Measurements from ENCODE around the gene PLEKHA8.

Gene PLEKHA8

DNA sequence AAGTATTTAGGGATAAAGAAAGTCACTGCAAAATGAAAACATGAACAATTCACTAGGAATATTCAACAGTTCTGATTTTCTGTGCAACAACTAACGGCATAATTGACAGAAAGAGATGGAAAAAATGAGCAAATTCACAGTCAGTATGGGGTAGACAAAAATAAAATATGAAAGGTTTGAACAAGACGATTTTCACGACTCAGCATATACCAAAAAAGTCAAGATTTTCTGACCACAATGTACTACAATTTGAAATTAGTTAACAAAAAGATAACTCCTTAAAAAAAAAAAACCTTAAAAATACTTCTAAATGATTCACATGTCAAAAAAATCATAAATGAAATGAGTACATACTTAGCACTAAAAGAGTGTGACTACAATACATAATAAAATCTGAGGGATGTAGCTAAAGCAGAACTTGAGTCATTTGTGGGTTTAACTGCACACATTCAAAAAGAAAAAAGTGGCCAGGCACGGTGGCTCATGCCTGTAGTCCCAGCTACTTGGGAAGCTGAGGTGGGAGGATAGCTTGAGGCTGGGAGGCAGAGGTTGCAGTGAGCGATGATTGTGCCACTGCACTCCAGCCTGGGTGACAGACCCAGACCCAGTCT, 84.0 kb downstream of the PLEKHA8 start:
- Histone ChIP-seq H3K4me1 (ENCODE audit: control insufficient read depth in 1 of 2, insufficient read depth in 2 of 2, low read length in 2 of 2) (no peaks in the 10 kb centered on the region), H3K9me3 (ENCODE audit: control insufficient read depth in 1 of 2, low read length in 2 of 2) (peaks cover 5 to 12% of the 10 kb centered on the region in 2 donors), H3K27me3 (ENCODE audit: low read depth, low read length) (no peaks in the 10 kb centered on the region), H3K4me3 (ENCODE audit: low read depth in 1 of 2, low read length in 2 of 2) (no peak overlapping the region), H3K27ac (ENCODE audit: low read length) (no peak overlapping the region), H3K36me3 (ENCODE audit: control insufficient read depth in 1 of 2, insufficient read depth in 2 of 2, low read length in 2 of 2) (no peaks in the 10 kb centered on the region)

DNA sequence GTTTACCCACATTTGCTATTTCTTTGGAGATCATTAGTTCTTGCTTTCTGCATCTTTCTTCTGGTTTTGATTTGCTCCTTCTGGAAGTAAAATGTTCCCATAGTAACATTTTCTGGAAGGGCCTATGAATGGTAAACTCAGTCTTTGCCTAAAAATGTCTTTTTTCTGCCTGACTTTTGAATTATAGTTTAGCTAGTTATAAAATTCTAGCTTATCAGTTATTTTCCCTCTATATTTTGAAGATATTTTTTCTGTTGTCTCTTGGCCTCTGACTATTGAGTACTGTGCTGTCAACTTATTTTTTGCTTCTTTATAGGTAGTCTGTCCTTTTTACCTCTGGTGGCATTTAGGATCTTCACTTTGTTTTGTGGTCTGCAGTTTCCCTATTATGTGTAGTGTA, 84.9 kb downstream of the PLEKHA8 start:
- no peaks in the 10 kb centered on the region for H3K36me3 ChIP-seq (ENCODE audit: control insufficient read depth in 1 of 2, insufficient read depth in 2 of 2, low read length in 2 of 2)
- no peak overlapping the region for H3K27ac ChIP-seq (ENCODE audit: low read length)
- no peak overlapping the region for H3K4me3 ChIP-seq (ENCODE audit: low read depth in 1 of 2, low read length in 2 of 2)
- no peaks in the 10 kb centered on the region for H3K4me1 ChIP-seq (ENCODE audit: control insufficient read depth in 1 of 2, insufficient read depth in 2 of 2, low read length in 2 of 2)
- H3K9me3 ChIP-seq (ENCODE audit: control insufficient read depth in 1 of 2, low read length in 2 of 2) = peaks cover 5 to 9% of the 10 kb centered on the region in 2 donors
- no peaks in the 10 kb centered on the region for H3K27me3 ChIP-seq (ENCODE audit: low read depth, low read length)

DNA sequence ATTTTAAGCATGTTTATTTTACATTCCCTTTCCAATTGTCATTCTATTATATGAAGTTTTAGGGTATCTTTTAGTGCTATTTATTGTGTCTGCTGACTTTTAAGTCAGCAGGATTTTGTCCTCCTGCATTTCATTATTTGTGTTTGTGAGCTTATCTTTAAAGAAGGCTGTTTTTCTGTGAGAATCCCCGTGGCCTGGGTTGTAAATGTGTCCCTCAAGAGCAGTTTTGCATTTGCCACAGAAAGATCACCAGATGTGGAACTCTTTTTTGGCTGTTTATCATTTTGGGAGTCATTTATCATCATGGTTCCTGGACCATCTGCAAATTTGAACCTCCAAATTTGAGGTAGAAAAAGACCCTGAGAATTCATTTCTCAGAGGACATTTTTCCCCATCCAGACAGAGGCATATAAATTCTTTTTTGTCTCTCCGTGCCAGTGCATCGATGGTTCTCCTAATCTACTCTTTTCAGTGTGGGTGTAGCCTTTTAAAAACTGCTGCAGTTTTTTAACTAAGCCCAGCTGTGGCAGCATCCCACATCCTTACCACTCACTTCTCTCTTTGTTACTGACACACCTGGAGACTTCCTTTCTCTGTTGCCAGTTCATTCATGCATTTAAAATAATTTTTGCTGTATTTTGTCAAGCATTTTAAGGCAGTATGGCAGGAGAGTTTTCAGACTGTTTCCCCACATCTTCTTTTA, 86.5 kb downstream of the PLEKHA8 start:
- Histone ChIP-seq H3K27me3 (ENCODE audit: low read depth, low read length) (no peaks in the 10 kb centered on the region), H3K36me3 (ENCODE audit: control insufficient read depth in 1 of 2, insufficient read depth in 2 of 2, low read length in 2 of 2) (no peaks in the 10 kb centered on the region), H3K27ac (ENCODE audit: low read length) (no peak overlapping the region), H3K4me3 (ENCODE audit: low read depth in 1 of 2, low read length in 2 of 2) (no peak overlapping the region), H3K9me3 (ENCODE audit: control insufficient read depth in 1 of 2, low read length in 2 of 2) (peaks cover 5 to 7% of the 10 kb centered on the region in 2 donors), H3K4me1 (ENCODE audit: control insufficient read depth in 1 of 2, insufficient read depth in 2 of 2, low read length in 2 of 2) (no peaks in the 10 kb centered on the region)

- Histone ChIP-seq H3K4me3 (ENCODE audit: low read depth in 1 of 2, low read length in 2 of 2) (no peak overlapping the region), H3K27me3 (ENCODE audit: low read depth, low read length) (no peaks in the 10 kb centered on the region), H3K27ac (ENCODE audit: low read length) (no peak overlapping the region), H3K36me3 (ENCODE audit: control insufficient read depth in 1 of 2, insufficient read depth in 2 of 2, low read length in 2 of 2) (no peaks in the 10 kb centered on the region), H3K4me1 (ENCODE audit: control insufficient read depth in 1 of 2, insufficient read depth in 2 of 2, low read length in 2 of 2) (no peaks in the 10 kb centered on the region), H3K9me3 (ENCODE audit: control insufficient read depth in 1 of 2, low read length in 2 of 2) (peaks cover 5 to 7% of the 10 kb centered on the region in 2 donors)
These were observed 87.6 kb downstream of the PLEKHA8 start for GRCh38 chr7:30115709-30116297.

DNA sequence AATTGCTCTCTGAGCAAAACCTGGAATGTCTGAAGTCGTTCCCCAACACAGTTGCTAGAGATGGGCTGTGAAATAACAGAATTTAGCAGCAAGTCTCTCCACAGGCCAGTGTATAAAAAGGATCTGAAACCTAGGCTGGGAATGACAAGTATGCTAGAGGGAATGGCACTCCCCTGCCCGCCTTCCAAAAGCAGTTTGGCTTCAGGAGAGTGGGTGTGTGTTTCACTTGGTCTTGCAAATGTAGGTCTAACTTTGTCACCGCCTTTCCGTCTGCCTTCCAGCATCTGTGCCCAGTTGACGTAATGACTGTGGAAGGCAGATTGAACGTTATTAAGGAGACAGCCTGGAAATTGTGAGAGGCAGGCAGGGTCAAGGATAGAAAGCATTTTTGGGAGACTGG, 88.6 kb downstream of the PLEKHA8 start:
- no peaks in the 10 kb centered on the region for H3K4me1 ChIP-seq (ENCODE audit: control insufficient read depth in 1 of 2, insufficient read depth in 2 of 2, low read length in 2 of 2)
- H3K4me3 ChIP-seq (ENCODE audit: low read depth in 1 of 2, low read length in 2 of 2) = no peak overlapping the region
- peaks cover 5 to 7% of the 10 kb centered on the region in 2 donors for H3K9me3 ChIP-seq (ENCODE audit: control insufficient read depth in 1 of 2, low read length in 2 of 2)
- H3K27me3 ChIP-seq (ENCODE audit: low read depth, low read length) = no peaks in the 10 kb centered on the region
- no peak overlapping the region for H3K27ac ChIP-seq (ENCODE audit: low read length)
- H3K36me3 ChIP-seq (ENCODE audit: control insufficient read depth in 1 of 2, insufficient read depth in 2 of 2, low read length in 2 of 2) = no peaks in the 10 kb centered on the region

- H3K36me3 ChIP-seq (ENCODE audit: control insufficient read depth in 1 of 2, insufficient read depth in 2 of 2, low read length in 2 of 2) = no peaks in the 10 kb centered on the region
- no peaks in the 10 kb centered on the region for H3K27me3 ChIP-seq (ENCODE audit: low read depth, low read length)
- H3K9me3 ChIP-seq (ENCODE audit: control insufficient read depth in 1 of 2, low read length in 2 of 2) = peaks cover 4 to 7% of the 10 kb centered on the region in 2 donors
- H3K4me3 ChIP-seq (ENCODE audit: low read depth in 1 of 2, low read length in 2 of 2) = no peak overlapping the region
- H3K4me1 ChIP-seq (ENCODE audit: control insufficient read depth in 1 of 2, insufficient read depth in 2 of 2, low read length in 2 of 2) = no peaks in the 10 kb centered on the region
- H3K27ac ChIP-seq (ENCODE audit: low read length) = no peak overlapping the region
These were observed 89.7 kb downstream of the PLEKHA8 start for GRCh38 chr7:30117896-30118295.

DNA sequence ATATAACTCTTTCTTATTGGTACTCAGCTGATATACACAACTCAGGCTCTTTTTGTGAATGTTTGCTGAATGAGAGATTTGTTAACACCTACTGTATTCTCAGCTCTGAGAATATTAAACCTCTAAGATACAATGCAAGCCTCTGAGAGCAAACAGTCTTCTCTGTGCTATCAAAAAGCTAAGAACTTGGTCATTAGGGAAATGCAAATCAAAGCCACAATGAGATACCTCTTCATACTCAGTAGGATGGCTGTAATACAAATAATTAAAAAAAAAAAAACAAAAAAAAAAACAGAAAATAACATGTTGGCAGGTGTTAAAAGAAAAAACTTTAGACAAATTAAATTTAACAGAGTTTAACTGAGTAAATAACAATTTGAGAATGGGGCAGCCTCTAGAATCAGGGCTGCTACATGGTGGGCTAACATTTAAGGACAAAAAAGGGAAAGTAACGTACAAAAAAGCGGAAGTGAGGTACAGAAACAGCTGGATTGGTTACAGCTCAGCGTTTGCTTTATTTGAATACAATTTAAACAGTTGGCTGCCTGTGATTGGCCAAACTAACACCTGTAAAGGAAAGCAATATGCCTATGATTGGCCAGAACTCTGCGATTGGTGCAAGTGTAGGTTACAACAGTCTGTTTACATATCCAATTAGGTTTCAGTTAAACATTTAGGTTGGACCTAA, 91.8 kb downstream of the PLEKHA8 start:
- Histone ChIP-seq H3K4me3 (ENCODE audit: low read depth in 1 of 2, low read length in 2 of 2) (no peak overlapping the region), H3K27me3 (ENCODE audit: low read depth, low read length) (no peaks in the 10 kb centered on the region), H3K4me1 (ENCODE audit: control insufficient read depth in 1 of 2, insufficient read depth in 2 of 2, low read length in 2 of 2) (no peaks in the 10 kb centered on the region), H3K36me3 (ENCODE audit: control insufficient read depth in 1 of 2, insufficient read depth in 2 of 2, low read length in 2 of 2) (no peaks in the 10 kb centered on the region), H3K27ac (ENCODE audit: low read length) (no peak overlapping the region), H3K9me3 (ENCODE audit: control insufficient read depth in 1 of 2, low read length in 2 of 2) (no peaks in the 10 kb centered on the region)

GRCh38 chr7:30133736-30134610, 105.8 kb downstream of the PLEKHA8 start:
- Histone ChIP-seq H3K27ac (ENCODE audit: low read length) (no peak overlapping the region), H3K9me3 (ENCODE audit: control insufficient read depth in 1 of 2, low read length in 2 of 2) (no peaks in the 10 kb centered on the region), H3K36me3 (ENCODE audit: control insufficient read depth in 1 of 2, insufficient read depth in 2 of 2, low read length in 2 of 2) (peaks cover 0 to 3% of the 10 kb centered on the region in 2 donors), H3K4me1 (ENCODE audit: control insufficient read depth in 1 of 2, insufficient read depth in 2 of 2, low read length in 2 of 2) (peaks cover 0 to 4% of the 10 kb centered on the region in 2 donors), H3K4me3 (ENCODE audit: low read depth in 1 of 2, low read length in 2 of 2) (peak overlapping the region; percentile 67 to 70), H3K27me3 (ENCODE audit: low read depth, low read length) (no peaks in the 10 kb centered on the region)

DNA sequence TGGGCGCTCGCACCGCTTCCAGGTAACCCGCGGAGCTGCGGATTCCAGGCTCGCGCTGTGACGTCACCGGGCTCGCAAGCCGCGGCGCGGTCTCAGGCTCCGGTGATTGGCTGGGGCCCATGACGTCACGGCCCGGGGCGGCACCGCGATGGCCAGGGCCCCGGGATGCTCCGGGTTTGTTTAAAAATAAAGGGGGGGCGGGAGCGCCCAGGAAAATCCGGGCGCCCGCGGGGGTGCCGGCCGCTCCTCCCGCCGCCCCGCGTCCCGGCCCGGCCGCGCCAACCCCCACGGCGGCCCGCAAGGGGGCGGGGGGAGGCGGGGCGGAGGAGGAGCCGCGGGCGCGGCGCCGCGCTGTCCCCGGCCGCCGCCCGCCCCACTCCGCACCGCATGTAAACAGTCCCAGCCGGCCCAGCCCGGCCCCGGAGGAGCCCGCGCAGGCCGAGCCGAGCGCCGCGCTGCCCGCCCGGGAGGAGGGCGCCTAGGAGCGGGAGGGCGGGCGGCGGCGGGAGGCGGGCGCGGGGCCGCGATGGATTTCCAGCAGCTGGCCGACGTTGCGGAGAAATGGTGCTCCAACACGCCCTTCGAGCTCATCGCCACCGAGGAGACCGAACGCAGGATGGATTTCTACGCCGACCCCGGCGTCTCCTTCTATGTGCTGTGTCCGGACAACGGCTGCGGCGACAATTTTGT, 106.5 kb downstream of the PLEKHA8 start, which contains the start of gene MTURN:
Gene MTURN (plus strand): TSS at position 376 of the 690 bp plus-strand sequence. CDS start 151 bp downstream, at position 527.
- peaks cover 0 to 2% of the 10 kb centered on the region in 2 donors for H3K36me3 ChIP-seq (ENCODE audit: control insufficient read depth in 1 of 2, insufficient read depth in 2 of 2, low read length in 2 of 2)
- peaks cover 0 to 7% of the 10 kb centered on the region in 2 donors for H3K4me1 ChIP-seq (ENCODE audit: control insufficient read depth in 1 of 2, insufficient read depth in 2 of 2, low read length in 2 of 2)
- no peaks in the 10 kb centered on the region for H3K9me3 ChIP-seq (ENCODE audit: control insufficient read depth in 1 of 2, low read length in 2 of 2)
- peak within 1 kb of the TSS; percentile 36 for H3K27ac ChIP-seq (ENCODE audit: low read length)
- peak within 1 kb of the TSS; percentile 84 to 85 for H3K4me3 ChIP-seq (ENCODE audit: low read depth in 1 of 2, low read length in 2 of 2)
- no peaks in the 10 kb centered on the region for H3K27me3 ChIP-seq (ENCODE audit: low read depth, low read length)

Measured in muscle layer of duodenum (tissue), 2 donors.